Osteoblast (primary cell): Measurements from ENCODE around the gene MTIF3. TPM values are rescaled to one million over a fixed set of nuclear protein-coding genes. Genes with fewer than 3 reads are reported as not detected.

ENCODE experiments used
- DNase-seq: peaks from one replicate; pipeline ENCODE4 v3.0.0; 2011; ENCODE audit warnings: low spot score, mixed read lengths; ENCODE audit not compliant: insufficient read length; ENCODE audit errors: missing footprints
- H2AFZ ChIP-seq: 2 replicates; pipeline ENCODE4 v1.6.0; 2011; ENCODE audit warnings: mild to moderate bottlenecking, low read length
- H3K27ac ChIP-seq: 2 replicates; pipeline ENCODE4 v1.5.1; 2011; ENCODE audit warnings: mild to moderate bottlenecking, low read depth, low read length, moderate library complexity
- H3K27me3 ChIP-seq: 2 replicates; pipeline ENCODE4 v1.6.0; 2012; ENCODE audit warnings: mild to moderate bottlenecking, control low read depth, inconsistent platforms, low read length, moderate library complexity; ENCODE audit not compliant: insufficient read depth
- H3K36me3 ChIP-seq: 2 replicates; pipeline ENCODE4 v1.5.1; 2011; ENCODE audit warnings: mild to moderate bottlenecking, low read length, control low read depth, moderate library complexity; ENCODE audit not compliant: insufficient read depth
- H3K4me1 ChIP-seq: 2 replicates; pipeline ENCODE4 v1.5.1; 2011; ENCODE audit warnings: mild to moderate bottlenecking, low read length, control low read depth, moderate library complexity; ENCODE audit not compliant: insufficient read depth
- H3K4me2 ChIP-seq: 2 replicates; pipeline ENCODE4 v1.6.0; 2011; ENCODE audit warnings: mild to moderate bottlenecking, low read length; ENCODE audit not compliant: insufficient read depth
- H3K4me3 ChIP-seq: fragments of 200-600 bp; sonication (generic); 3 replicates; pipeline ENCODE4 v1.5.1; 2012; ENCODE audit warnings: mild to moderate bottlenecking, low read length, inconsistent platforms; ENCODE audit not compliant: insufficient read depth
- H3K79me2 ChIP-seq: 2 replicates; pipeline ENCODE4 v1.6.0; 2012; ENCODE audit warnings: mild to moderate bottlenecking, low read length, control low read depth, inconsistent platforms; ENCODE audit not compliant: insufficient read depth
- H3K9me3 ChIP-seq: 2 replicates; pipeline ENCODE4 v1.5.1; 2011; ENCODE audit warnings: low read depth, low read length, control low read depth
- H4K20me1 ChIP-seq: 2 replicates; pipeline ENCODE4 v1.6.0; 2012; ENCODE audit warnings: mild to moderate bottlenecking, low read length, control low read depth; ENCODE audit not compliant: insufficient read depth
- CTCF ChIP-seq: IDR thresholded peaks from 2 replicates; pipeline ENCODE4 v1.5.1; 2011; ENCODE audit warnings: mild to moderate bottlenecking, low read depth, low read length, moderate library complexity; ENCODE audit errors: extremely low read depth
- total RNA-seq: library from RNA; depleted of rRNA; stranded (reverse); fragments of >200 nt; gene quantifications from 2 replicates; pipeline ENCODE4 v1.2.3, GENCODE V29; 2012

MTIF3 gene
- total RNA-seq, 1 donor = 65.5 TPM

GRCh38 chr13:27415116-27415515 lies 35.2 kb downstream of the MTIF3 start:
- Histone ChIP-seq H3K79me2 (no peaks in the 10 kb centered on the region), H3K4me3 (no peak overlapping the region), H3K4me2 (no peak overlapping the region), H2AFZ (no peak overlapping the region), H3K4me1 (no peaks in the 10 kb centered on the region), H3K27me3 (peaks cover 33% of the 10 kb centered on the region), H3K9me3 (no peaks in the 10 kb centered on the region), H4K20me1 (no peaks in the 10 kb centered on the region), H3K27ac (no peak overlapping the region), H3K36me3 (no peaks in the 10 kb centered on the region)
- TF ChIP-seq CTCF = no peak
- no peak for DNase-seq

GRCh38 chr13:27411341-27411740 lies 39.0 kb downstream of the MTIF3 start:
- no peak for TF ChIP-seq CTCF
- Histone ChIP-seq H3K4me2 (no peak overlapping the region), H3K4me1 (no peaks in the 10 kb centered on the region), H3K4me3 (no peak overlapping the region), H3K27me3 (peaks cover 37% of the 10 kb centered on the region), H3K36me3 (no peaks in the 10 kb centered on the region), H2AFZ (no peak overlapping the region), H3K9me3 (no peaks in the 10 kb centered on the region), H3K27ac (no peak overlapping the region), H3K79me2 (no peaks in the 10 kb centered on the region), H4K20me1 (no peaks in the 10 kb centered on the region)
- no peak for DNase-seq

GRCh38 chr13:27409013-27409412 lies 41.4 kb downstream of the MTIF3 start:
- Histone ChIP-seq H3K9me3 (no peaks in the 10 kb centered on the region), H4K20me1 (no peaks in the 10 kb centered on the region), H3K27me3 (peaks cover 25% of the 10 kb centered on the region), H3K36me3 (no peaks in the 10 kb centered on the region), H3K4me3 (no peak overlapping the region), H3K4me1 (peaks cover 2% of the 10 kb centered on the region), H2AFZ (no peak overlapping the region), H3K4me2 (no peak overlapping the region), H3K27ac (no peak overlapping the region), H3K79me2 (no peaks in the 10 kb centered on the region)
- no peak for TF ChIP-seq CTCF
- DNase-seq = no peak

GRCh38 chr13:27408074-27408473 lies 42.3 kb downstream of the MTIF3 start:
- H2AFZ ChIP-seq = no peak overlapping the region
- H3K79me2 ChIP-seq = no peaks in the 10 kb centered on the region
- H3K27me3 ChIP-seq = peaks cover 25% of the 10 kb centered on the region
- no peaks in the 10 kb centered on the region for H3K9me3 ChIP-seq
- H3K4me1 ChIP-seq = peaks cover 12% of the 10 kb centered on the region
- H3K36me3 ChIP-seq = no peaks in the 10 kb centered on the region
- no peak overlapping the region for H3K4me2 ChIP-seq
- no peak for TF ChIP-seq CTCF
- H4K20me1 ChIP-seq = no peaks in the 10 kb centered on the region
- H3K27ac ChIP-seq = no peak overlapping the region
- DNase-seq = no peak
- no peak overlapping the region for H3K4me3 ChIP-seq
